SK-N-SH (cell line): ENCODE data around the gene GNAZ. TPM values are rescaled to one million over a fixed set of nuclear protein-coding genes. Genes with fewer than 3 reads are reported as not detected.

Experiments used
- CTCF ChIA-PET: fragments of 300-600, 350-600 bp; formaldehyde crosslinking; extraction: SDS; loops from one replicate; lab custom pipeline; 2021; lab: Yijun Ruan, JAX
- POLR2A ChIA-PET: fragments of 350-600 bp; sonication (Branson Sonifier 250); formaldehyde crosslinking; extraction: SDS; loops from one replicate; lab custom pipeline; 2020; ENCODE audit warnings: antibody characterized with exemption, inconsistent platforms; lab: Yijun Ruan, JAX
- DNase-seq: peaks from one replicate; pipeline ENCODE4 v3.0.0; 2012
- H2AFZ ChIP-seq: fragments of 200-600 bp; sonication (generic); 2 replicates; pipeline ENCODE4 v1.8.1; 2016; ENCODE audit warnings: antibody characterized with exemption, mild to moderate bottlenecking, low read depth
- H3F3A ChIP-seq: fragments of 200-600 bp; sonication (generic); replicated peaks from 2 replicates; pipeline ENCODE3; 2016; ENCODE audit warnings: antibody characterized with exemption, mild to moderate bottlenecking; ENCODE audit not compliant: insufficient read depth
- H3K27ac ChIP-seq, 2 experiments: fragments of 200-500 bp in 1 of 2; fragments of 200-600 bp in 1 of 2; sonication (Bioruptor generic) in 1 of 2; sonication (generic), shearing (Covaris generic) in 1 of 2; 2 replicates each; pipeline versions ENCODE4 v1.5.1 to v1.6.1; 2014 to 2016; ENCODE audit warnings: low read depth in 2 of 2, inconsistent platforms in 1 of 2, low read length in 1 of 2, mild to moderate bottlenecking in 1 of 2, mixed read lengths in 1 of 2
- H3K27me3 ChIP-seq: fragments of 200-600 bp; sonication (generic), shearing (Covaris generic); 2 replicates; pipeline ENCODE4 v1.6.1; 2016; ENCODE audit warnings: mixed run types; ENCODE audit not compliant: insufficient read depth
- H3K36me3 ChIP-seq, 2 experiments: fragments of 200-500 bp in 1 of 2; fragments of 200-600 bp in 1 of 2; sonication (Bioruptor generic) in 1 of 2; sonication (generic) in 1 of 2; replicated peaks in 1 of 2; 2 replicates each; pipeline versions ENCODE3 to v1.5.1; 2014 to 2016; ENCODE audit warnings: low read length in 1 of 2, mild to moderate bottlenecking in 1 of 2; ENCODE audit not compliant: insufficient read depth in 2 of 2, control insufficient read depth in 1 of 2
- H3K4me1 ChIP-seq, 2 experiments: fragments of 200-500 bp in 1 of 2; fragments of 200-600 bp in 1 of 2; sonication (Bioruptor generic) in 1 of 2; sonication (generic), shearing (Covaris generic) in 1 of 2; 2 replicates each; pipeline versions ENCODE4 v1.5.1 to v1.6.1; 2014 to 2016; ENCODE audit warnings: low read depth in 1 of 2, low read length in 1 of 2, mixed run types in 1 of 2; ENCODE audit not compliant: insufficient read depth in 2 of 2, control insufficient read depth in 1 of 2
- H3K4me2 ChIP-seq: fragments of 200-600 bp; sonication (generic), shearing (Covaris generic); 2 replicates; pipeline ENCODE4 v1.6.1; 2017; ENCODE audit warnings: mixed run types
- H3K4me3 ChIP-seq, 2 experiments: fragments of 200-500 bp in 1 of 2; fragments of 200-600 bp in 1 of 2; sonication (Bioruptor generic) in 1 of 2; sonication (generic), shearing (Covaris generic) in 1 of 2; 2 replicates each; pipeline versions ENCODE4 v1.5.1 to v1.8.1; 2014 to 2016; ENCODE audit warnings: low read depth in 2 of 2, inconsistent platforms in 1 of 2, low read length in 1 of 2, mild to moderate bottlenecking in 1 of 2, mixed read lengths in 1 of 2, moderate library complexity in 1 of 2
- H3K79me2 ChIP-seq: fragments of 200-600 bp; sonication (generic); 2 replicates; pipeline ENCODE4 v1.8.1; 2017; ENCODE audit warnings: mild to moderate bottlenecking; ENCODE audit not compliant: insufficient read depth
- H3K9ac ChIP-seq: fragments of 200-600 bp; sonication (generic); 2 replicates; pipeline ENCODE4 v1.6.1; 2017; ENCODE audit warnings: mixed run types
- H3K9me2 ChIP-seq: fragments of 200-600 bp; sonication (generic); 2 replicates; pipeline ENCODE4 v1.6.1; 2017; ENCODE audit warnings: mixed run types
- H3K9me3 ChIP-seq: fragments of 200-600 bp; sonication (generic); 2 replicates; pipeline ENCODE4 v1.6.1; 2017; ENCODE audit warnings: mixed run types, mild to moderate bottlenecking, moderate library complexity
- H4K20me1 ChIP-seq: fragments of 200-600 bp; sonication (generic); 2 replicates; pipeline ENCODE4 v1.6.1; 2017; ENCODE audit warnings: mild to moderate bottlenecking, mixed run types; ENCODE audit not compliant: insufficient read depth
- CHD2 ChIP-seq: fragments of 150-350 bp; IDR thresholded peaks from 2 replicates; pipeline ENCODE4 v1.6.1; 2018; ENCODE audit warnings: low read length; ENCODE audit not compliant: partially characterized antibody
- CTCF ChIP-seq: fragments of 200-600 bp; sonication (generic); IDR thresholded peaks from 2 replicates; pipeline ENCODE4 v1.6.1; 2017; ENCODE audit warnings: antibody characterized with exemption, mild to moderate bottlenecking, moderate library complexity
- EP300 ChIP-seq, 2 experiments: IDR thresholded peaks; 2 replicates each; pipeline versions ENCODE4 v1.4.0 to v1.6.1; 2012; ENCODE audit warnings: borderline replicate concordance in 1 of 2, low read depth in 1 of 2, low read length in 1 of 2
- EZH2phosphoT487 ChIP-seq: fragments of 200-600 bp; sonication (generic); IDR thresholded peaks from 2 replicates; pipeline ENCODE4 v1.6.1; 2017; ENCODE audit warnings: low read depth, mixed run types, mild to moderate bottlenecking, antibody characterized with exemption, moderate library complexity, borderline replicate concordance
- FOSL2 ChIP-seq: IDR thresholded peaks from 2 replicates; pipeline ENCODE4 v1.4.0; 2012; ENCODE audit warnings: low read depth, mild to moderate bottlenecking, moderate library complexity, borderline replicate concordance
- FOXM1 ChIP-seq: IDR thresholded peaks from 2 replicates; pipeline ENCODE4 v1.4.0; 2012; ENCODE audit warnings: low read depth, mild to moderate bottlenecking
- GATA2 ChIP-seq: sonication (generic); formaldehyde crosslinking; IDR thresholded peaks from 2 replicates; pipeline ENCODE4 v1.5.0; 2020; ENCODE audit warnings: mild to moderate bottlenecking, missing genetic modification reagents
- JUND ChIP-seq: IDR thresholded peaks from 2 replicates; pipeline ENCODE4 v1.4.0; 2012
- MEF2A ChIP-seq: IDR thresholded peaks from 2 replicates; pipeline ENCODE4 v1.4.0; 2012; ENCODE audit warnings: low read depth, borderline replicate concordance
- NFIC ChIP-seq: IDR thresholded peaks from 2 replicates; pipeline ENCODE4 v1.4.0; 2012; ENCODE audit warnings: borderline replicate concordance
- NRF1 ChIP-seq: IDR thresholded peaks from 2 replicates; pipeline ENCODE4 v1.6.1; 2012; ENCODE audit warnings: low read depth, mild to moderate bottlenecking, low read length
- RAD21 ChIP-seq: IDR thresholded peaks from 2 replicates; pipeline ENCODE4 v1.6.1; 2012; ENCODE audit warnings: mild to moderate bottlenecking, low read length
- TAF1 ChIP-seq: IDR thresholded peaks from 2 replicates; pipeline ENCODE4 v1.6.1; 2012; ENCODE audit warnings: low read depth, mild to moderate bottlenecking, low read length, moderate library complexity, borderline replicate concordance
- WGBS: methylation state at CpG from one replicate; pipeline ENCODE4 v1.1.6; 2017; ENCODE audit warnings: low lambda C conversion rate; 5-methylcytosine and 5-hydroxymethylcytosine counted together
- polyA plus RNA-seq, 3 experiments: library from polyadenylated mRNA; depleted of rRNA; stranded (reverse); fragments of >200 nt; gene quantifications; 2 replicates each; pipeline ENCODE4 v1.2.3, GENCODE V29; 2012
- TF ChIP-seq, protein P1 (sequence below): fragments of 150-350 bp; IDR thresholded peaks from 2 replicates; pipeline ENCODE4 v1.6.1; 2016; ENCODE audit warnings: mild to moderate bottlenecking, low read depth, low read length

Gene GNAZ
- polyA plus RNA-seq, 1 of the 3 experiments (the other 2 are of a cell fraction): 6.5 TPM

- TF ChIP-seq FOSL2 (no peak), EP300 (IDR thresholded peaks at IDR 0.05; ENCODE audit: borderline replicate concordance in 1 of 2, low read depth in 1 of 2, low read length in 1 of 2) (no peak), GATA2 (no peak), TAF1 (no peak), CTCF (no peak), NRF1 (no peak), NFIC (no peak), EZH2phosphoT487 (no peak), CHD2 (no peak), MEF2A (no peak), RAD21 (no peak), JUND (no peak), FOXM1 (no peak)
- TF ChIP-seq, protein P1, sequence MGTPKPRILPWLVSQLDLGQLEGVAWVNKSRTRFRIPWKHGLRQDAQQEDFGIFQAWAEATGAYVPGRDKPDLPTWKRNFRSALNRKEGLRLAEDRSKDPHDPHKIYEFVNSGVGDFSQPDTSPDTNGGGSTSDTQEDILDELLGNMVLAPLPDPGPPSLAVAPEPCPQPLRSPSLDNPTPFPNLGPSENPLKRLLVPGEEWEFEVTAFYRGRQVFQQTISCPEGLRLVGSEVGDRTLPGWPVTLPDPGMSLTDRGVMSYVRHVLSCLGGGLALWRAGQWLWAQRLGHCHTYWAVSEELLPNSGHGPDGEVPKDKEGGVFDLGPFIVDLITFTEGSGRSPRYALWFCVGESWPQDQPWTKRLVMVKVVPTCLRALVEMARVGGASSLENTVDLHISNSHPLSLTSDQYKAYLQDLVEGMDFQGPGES: no peak
- Histone ChIP-seq H3K27me3 (no peaks in the 10 kb centered on the region), H3K4me3 (no peak overlapping the region), H3K36me3 (no peaks in the 10 kb centered on the region), H4K20me1 (no peaks in the 10 kb centered on the region), H3K9ac (no peak overlapping the region), H2AFZ (no peak overlapping the region), H3K9me2 (no peaks in the 10 kb centered on the region), H3K4me2 (no peak overlapping the region), H3K9me3 (no peaks in the 10 kb centered on the region), H3F3A (no peaks in the 10 kb centered on the region), H3K4me1 (peaks cover 0 to 89% of the 10 kb centered on the region in 2 experiments; a peak in 1 of 4 replicates), H3K27ac (peak overlapping the region in 1 of 2 experiments; percentile 78; a peak in 2 of 4 replicates), H3K79me2 (no peaks in the 10 kb centered on the region)
- POLR2A ChIA-PET: no interaction called here
- WGBS: 83% methylated on average over 4 of the region's 5 CpGs
- DNase-seq: no peak
- CTCF ChIA-PET: interaction anchor here (1.1 to 4.2 kb wide), 6 partner anchors 13 to 261 kb away, joined by 3 to 24 read pairs (median 5); no protein-coding TSS in a partner anchor
Observed at GRCh38 chr22:23109441-23109978, 39.2 kb downstream of the GNAZ start.
